SK-N-SH treated with all-trans-retinoic acid at 6 μM for 48 hours (cell line): Measurements from ENCODE around the gene HLA-DPB1.

Experiments
- ATAC-seq: fragments of 200-7000 bp; cut with Tn5 transposase; 3 replicates; pipeline ENCODE4 v1.9.1; 2020; ENCODE audit warnings: mild to moderate bottlenecking, moderate library complexity
- ARNTL ChIP-seq: fragments of 450-650 bp; formaldehyde crosslinking; IDR thresholded peaks from 2 replicates; pipeline ENCODE4 v1.5.0; 2020; ENCODE audit warnings: low read depth, mild to moderate bottlenecking, moderate library complexity, borderline replicate concordance
- BACH2 ChIP-seq: fragments of 250-450 bp; sonication (Bioruptor Pico); IDR thresholded peaks from 2 replicates; pipeline ENCODE4 v1.9.0; 2021; ENCODE audit warnings: mild to moderate bottlenecking, borderline replicate concordance
- ESRRG ChIP-seq: fragments of 250-450 bp; sonication (Bioruptor Pico); IDR thresholded peaks from 2 replicates; pipeline ENCODE4 v1.6.1; 2021; ENCODE audit warnings: mild to moderate bottlenecking
- GLIS3 ChIP-seq: fragments of 250-450 bp; sonication (Bioruptor Pico); IDR thresholded peaks from 2 replicates; pipeline ENCODE4 v1.5.0; 2020; ENCODE audit warnings: mild to moderate bottlenecking, moderate library complexity
- ISL1 ChIP-seq: fragments of 250-450 bp; sonication (Bioruptor Pico); IDR thresholded peaks from 2 replicates; pipeline ENCODE4 v2.1.2; 2022; ENCODE audit warnings: mild to moderate bottlenecking, moderate library complexity
- PPARA ChIP-seq: fragments of 250-450 bp; sonication (Bioruptor Pico); IDR thresholded peaks from 2 replicates; pipeline ENCODE4 v1.5.0; 2020; ENCODE audit warnings: mild to moderate bottlenecking, borderline replicate concordance
- TOX ChIP-seq: fragments of 250-450 bp; sonication (Bioruptor Pico); IDR thresholded peaks from 2 replicates; pipeline ENCODE4 v1.8.0; 2021; ENCODE audit warnings: mild to moderate bottlenecking, moderate library complexity, borderline replicate concordance
- ZC3H10 ChIP-seq: fragments of 250-450 bp; sonication (Bioruptor Pico); IDR thresholded peaks from 2 replicates; pipeline ENCODE4 v1.5.1; 2021; ENCODE audit warnings: mild to moderate bottlenecking, moderate library complexity
- ZFP30 ChIP-seq: fragments of 450-650 bp; formaldehyde crosslinking; IDR thresholded peaks from 2 replicates; pipeline ENCODE4 v1.5.0; 2022; ENCODE audit warnings: mild to moderate bottlenecking, moderate library complexity
- ZNF8 ChIP-seq: fragments of 450-650 bp; formaldehyde crosslinking; IDR thresholded peaks from 2 replicates; pipeline ENCODE4 v1.5.0; 2020; ENCODE audit warnings: mild to moderate bottlenecking, moderate library complexity
- TF ChIP-seq, protein P1 (sequence below): fragments of 250-450 bp; sonication (Bioruptor Pico); IDR thresholded peaks from 2 replicates; pipeline ENCODE4 v1.5.1; 2021; ENCODE audit warnings: mild to moderate bottlenecking, moderate library complexity
- TF ChIP-seq, protein P2 (sequence below): fragments of 250-450 bp; sonication (Bioruptor Pico); IDR thresholded peaks from 2 replicates; pipeline ENCODE4 v1.8.0; 2020; ENCODE audit warnings: mild to moderate bottlenecking, moderate library complexity, borderline replicate concordance
- TF ChIP-seq, protein P3 (sequence below): fragments of 250-450 bp; sonication (Bioruptor Pico); IDR thresholded peaks from 2 replicates; pipeline ENCODE4 v1.8.0; 2021; ENCODE audit warnings: low read depth, mild to moderate bottlenecking, moderate library complexity, borderline replicate concordance

The HLA-DPB1 gene

DNA sequence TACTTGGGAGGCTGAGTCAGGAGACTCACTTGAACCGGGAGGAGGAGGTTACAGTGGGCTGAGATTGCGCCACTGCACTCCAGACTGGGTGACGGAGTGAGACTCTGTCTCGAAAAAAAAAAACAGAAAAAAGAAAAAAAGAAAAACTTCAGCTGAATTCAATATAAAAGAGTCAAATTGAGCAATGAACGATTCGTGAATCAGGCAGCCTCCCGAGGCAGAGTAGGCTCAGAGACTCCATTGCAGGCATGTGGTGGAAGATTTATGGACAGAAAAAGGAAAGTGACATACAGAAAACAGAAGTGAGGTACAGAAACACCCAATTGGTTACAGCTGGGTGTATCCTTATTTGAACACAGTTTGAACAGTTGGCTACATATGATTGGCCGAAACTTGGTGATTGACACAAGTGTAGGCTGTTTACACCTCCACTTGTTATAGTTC, 56.3 kb downstream of the HLA-DPB1 start:
- no peak for ATAC-seq
- TF ChIP-seq GLIS3 (CRISPR knock-in tag) (no peak), PPARA (CRISPR knock-in tag) (no peak), ESRRG (no peak)
- TF ChIP-seq, protein P1, sequence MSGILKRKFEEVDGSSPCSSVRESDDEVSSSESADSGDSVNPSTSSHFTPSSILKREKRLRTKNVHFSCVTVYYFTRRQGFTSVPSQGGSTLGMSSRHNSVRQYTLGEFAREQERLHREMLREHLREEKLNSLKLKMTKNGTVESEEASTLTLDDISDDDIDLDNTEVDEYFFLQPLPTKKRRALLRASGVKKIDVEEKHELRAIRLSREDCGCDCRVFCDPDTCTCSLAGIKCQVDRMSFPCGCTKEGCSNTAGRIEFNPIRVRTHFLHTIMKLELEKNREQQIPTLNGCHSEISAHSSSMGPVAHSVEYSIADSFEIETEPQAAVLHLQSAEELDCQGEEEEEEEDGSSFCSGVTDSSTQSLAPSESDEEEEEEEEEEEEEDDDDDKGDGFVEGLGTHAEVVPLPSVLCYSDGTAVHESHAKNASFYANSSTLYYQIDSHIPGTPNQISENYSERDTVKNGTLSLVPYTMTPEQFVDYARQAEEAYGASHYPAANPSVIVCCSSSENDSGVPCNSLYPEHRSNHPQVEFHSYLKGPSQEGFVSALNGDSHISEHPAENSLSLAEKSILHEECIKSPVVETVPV (CRISPR knock-in tag): no peak
- TF ChIP-seq, protein P2, sequence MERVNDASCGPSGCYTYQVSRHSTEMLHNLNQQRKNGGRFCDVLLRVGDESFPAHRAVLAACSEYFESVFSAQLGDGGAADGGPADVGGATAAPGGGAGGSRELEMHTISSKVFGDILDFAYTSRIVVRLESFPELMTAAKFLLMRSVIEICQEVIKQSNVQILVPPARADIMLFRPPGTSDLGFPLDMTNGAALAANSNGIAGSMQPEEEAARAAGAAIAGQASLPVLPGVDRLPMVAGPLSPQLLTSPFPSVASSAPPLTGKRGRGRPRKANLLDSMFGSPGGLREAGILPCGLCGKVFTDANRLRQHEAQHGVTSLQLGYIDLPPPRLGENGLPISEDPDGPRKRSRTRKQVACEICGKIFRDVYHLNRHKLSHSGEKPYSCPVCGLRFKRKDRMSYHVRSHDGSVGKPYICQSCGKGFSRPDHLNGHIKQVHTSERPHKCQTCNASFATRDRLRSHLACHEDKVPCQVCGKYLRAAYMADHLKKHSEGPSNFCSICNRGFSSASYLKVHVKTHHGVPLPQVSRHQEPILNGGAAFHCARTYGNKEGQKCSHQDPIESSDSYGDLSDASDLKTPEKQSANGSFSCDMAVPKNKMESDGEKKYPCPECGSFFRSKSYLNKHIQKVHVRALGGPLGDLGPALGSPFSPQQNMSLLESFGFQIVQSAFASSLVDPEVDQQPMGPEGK (CRISPR knock-in tag): no peak
- TF ChIP-seq, all 23 proteins: peak for 0

DNA sequence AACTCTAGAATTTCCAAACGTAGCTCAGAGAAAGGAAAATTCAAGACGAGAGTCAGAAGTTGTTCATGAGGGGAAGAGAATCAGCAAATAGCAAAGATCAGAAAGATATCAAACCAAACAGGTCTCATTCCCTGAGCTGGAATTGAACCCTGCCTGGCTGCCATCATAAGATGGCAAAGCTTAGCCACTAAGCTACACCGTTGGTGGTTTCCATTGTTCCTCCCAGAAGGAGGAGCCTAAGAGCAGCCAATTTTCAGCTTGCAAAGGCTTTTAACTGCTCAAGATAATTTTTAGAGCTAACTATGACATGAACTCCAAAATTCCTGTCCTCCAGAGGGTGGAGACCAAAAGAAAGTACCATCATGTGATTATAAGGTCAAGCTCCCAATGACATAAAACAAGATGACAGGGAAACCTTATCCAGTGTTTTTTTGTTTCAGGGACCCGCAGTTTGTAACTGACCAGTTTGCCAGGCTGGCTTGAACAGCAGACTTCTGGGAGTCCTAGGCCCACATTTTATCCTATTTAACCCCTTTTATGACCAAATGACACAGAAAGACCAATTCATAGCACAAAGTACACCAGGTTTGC, 60.6 kb downstream of the HLA-DPB1 start:
- TF ChIP-seq, protein P3, sequence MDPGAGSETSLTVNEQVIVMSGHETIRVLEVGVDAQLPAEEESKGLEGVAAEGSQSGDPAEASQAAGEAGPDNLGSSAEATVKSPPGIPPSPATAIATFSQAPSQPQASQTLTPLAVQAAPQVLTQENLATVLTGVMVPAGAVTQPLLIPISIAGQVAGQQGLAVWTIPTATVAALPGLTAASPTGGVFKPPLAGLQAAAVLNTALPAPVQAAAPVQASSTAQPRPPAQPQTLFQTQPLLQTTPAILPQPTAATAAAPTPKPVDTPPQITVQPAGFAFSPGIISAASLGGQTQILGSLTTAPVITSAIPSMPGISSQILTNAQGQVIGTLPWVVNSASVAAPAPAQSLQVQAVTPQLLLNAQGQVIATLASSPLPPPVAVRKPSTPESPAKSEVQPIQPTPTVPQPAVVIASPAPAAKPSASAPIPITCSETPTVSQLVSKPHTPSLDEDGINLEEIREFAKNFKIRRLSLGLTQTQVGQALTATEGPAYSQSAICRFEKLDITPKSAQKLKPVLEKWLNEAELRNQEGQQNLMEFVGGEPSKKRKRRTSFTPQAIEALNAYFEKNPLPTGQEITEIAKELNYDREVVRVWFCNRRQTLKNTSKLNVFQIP: no peak
- TF ChIP-seq, protein P2 (CRISPR knock-in tag): no peak
- TF ChIP-seq ZNF8 (CRISPR knock-in tag) (no peak), ZC3H10 (CRISPR knock-in tag) (no peak), PPARA (CRISPR knock-in tag) (no peak), BACH2 (CRISPR knock-in tag) (no peak), ZFP30 (CRISPR knock-in tag) (no peak), ISL1 (CRISPR knock-in tag) (no peak), TOX (CRISPR knock-in tag) (no peak), ARNTL (CRISPR knock-in tag) (no peak)
- TF ChIP-seq, all 23 proteins: peak for 0
- no peak for ATAC-seq
